ENCODE measurements around the gene IFT122. TPM values are rescaled to one million over a fixed set of nuclear protein-coding genes. Genes with fewer than 3 reads are reported as not detected.

IFT122 gene
- total and polyA plus RNA-seq, 2 of the 4 experiments (the other 2 are of a cell fraction): 16.8 to 28.0 TPM

DNA sequence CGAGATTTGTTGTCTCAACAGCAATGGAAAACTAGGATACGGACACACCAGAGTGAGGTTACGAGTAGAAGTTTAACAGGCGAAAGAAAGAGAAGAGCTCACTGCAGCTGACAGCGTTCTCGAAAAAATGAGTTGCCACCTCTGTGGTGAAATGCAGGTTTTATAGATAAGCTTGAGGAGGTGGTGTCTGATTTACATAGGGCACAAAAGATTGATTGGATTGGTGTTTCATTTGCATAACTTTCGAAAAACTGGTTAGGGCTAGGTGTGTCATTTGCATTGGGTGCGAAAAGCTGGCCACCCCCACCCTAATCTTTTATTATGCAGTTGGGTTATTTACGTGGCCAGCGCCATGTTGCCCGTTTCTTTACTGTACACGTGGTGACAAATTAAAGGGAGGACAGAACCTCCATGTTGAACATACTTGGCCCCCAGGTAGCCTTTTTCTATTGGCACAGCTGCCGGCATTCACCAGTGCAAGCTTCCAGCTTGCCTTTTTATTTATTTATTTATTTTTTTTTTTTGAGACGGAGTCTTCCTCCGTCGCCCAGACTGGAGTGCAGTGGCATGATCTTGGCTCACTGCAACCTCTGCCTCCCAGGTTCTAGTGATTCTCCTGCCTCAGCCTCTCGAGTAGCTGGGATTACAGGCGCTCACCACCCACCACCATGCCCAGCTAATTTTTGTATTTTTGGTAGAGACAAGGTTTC lies 8.3 kb downstream of the IFT122 start:
- no peak overlapping the region for H3K4me3 ChIP-seq (ENCODE audit: insufficient read depth, low read depth, low read length)
- in situ Hi-C loops (cut with MboI; ENCODE audit: low sequenced_read_pairs) (no loop called here), intact Hi-C loops (cut with micrococcal nuclease) (no loop called here), dilution Hi-C loops (cut with HindIII; ENCODE audit: low sequenced_read_pairs, unreplicated experiment) (no loop called here)
- H3K56ac ChIP-seq (ENCODE audit: extremely low read depth, insufficient read depth, low read length): no peak overlapping the region
- no peak overlapping the region for H2BK5ac ChIP-seq (ENCODE audit: low read depth, low read length, poor library complexity, severe bottlenecking)
- no peak overlapping the region for H3K14ac ChIP-seq (replicated peaks; ENCODE audit: low read depth, low read length)
- WGBS, 2 experiments (ENCODE audit: extremely low coverage in 2 of 2, insufficient read length in 1 of 2): 90% methylated on average over 6 of the region's 18 CpGs; no CpG with 5 or more reads in 1 of the 2 experiments
- peaks cover 4% of the 10 kb centered on the region; the same call in 1 of the 2 replicates for H3K9me1 ChIP-seq (ENCODE audit: insufficient read depth, low read length)
- no peak overlapping the region for H3K4ac ChIP-seq (ENCODE audit: low read depth, low read length)
- H3K9me3 ChIP-seq (ENCODE audit: control insufficient read depth, insufficient read depth, low read length): no peaks in the 10 kb centered on the region
- H3K23ac ChIP-seq (ENCODE audit: low read depth, low read length): no peak overlapping the region
- H3K4me2 ChIP-seq (ENCODE audit: low read depth, low read length): no peak overlapping the region
- no peak overlapping the region for H4K5ac ChIP-seq (ENCODE audit: low read depth, low read length)
- H4K91ac ChIP-seq (ENCODE audit: insufficient read depth, low read depth, low read length): no peak overlapping the region
- no peaks in the 10 kb centered on the region for H3K27me3 ChIP-seq (ENCODE audit: control insufficient read depth, insufficient read depth, low read length)
- ATAC-seq (ENCODE audit: low read depth) (no peak), DNase-seq (no peak)
- H2AK9ac ChIP-seq (replicated peaks; ENCODE audit: low read depth, low read length, poor library complexity): no peak overlapping the region
- TF ChIP-seq, protein P1, sequence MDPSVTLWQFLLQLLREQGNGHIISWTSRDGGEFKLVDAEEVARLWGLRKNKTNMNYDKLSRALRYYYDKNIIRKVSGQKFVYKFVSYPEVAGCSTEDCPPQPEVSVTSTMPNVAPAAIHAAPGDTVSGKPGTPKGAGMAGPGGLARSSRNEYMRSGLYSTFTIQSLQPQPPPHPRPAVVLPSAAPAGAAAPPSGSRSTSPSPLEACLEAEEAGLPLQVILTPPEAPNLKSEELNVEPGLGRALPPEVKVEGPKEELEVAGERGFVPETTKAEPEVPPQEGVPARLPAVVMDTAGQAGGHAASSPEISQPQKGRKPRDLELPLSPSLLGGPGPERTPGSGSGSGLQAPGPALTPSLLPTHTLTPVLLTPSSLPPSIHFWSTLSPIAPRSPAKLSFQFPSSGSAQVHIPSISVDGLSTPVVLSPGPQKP (IDR thresholded peaks at IDR 0.05; ENCODE audit: borderline replicate concordance, low read depth, low read length): no peak
- TF ChIP-seq FOS (IDR thresholded peaks at IDR 0.05; ENCODE audit: low read depth, low read length) (no peak), MAZ (IDR thresholded peaks at IDR 0.05; ENCODE audit: borderline replicate concordance, low read depth, low read length) (no peak), MAFK (IDR thresholded peaks at IDR 0.05; ENCODE audit: low read depth, low read length) (no peak), SMC3 (IDR thresholded peaks at IDR 0.05; ENCODE audit: low read depth, low read length) (no peak), RAD21 (IDR thresholded peaks at IDR 0.05; ENCODE audit: low read length) (no peak), POLR2A (IDR thresholded peaks at IDR 0.05; ENCODE audit: low read depth, low read length) (no peak), CHD1 (IDR thresholded peaks at IDR 0.05; ENCODE audit: low read depth, low read length) (no peak), MXI1 (IDR thresholded peaks at IDR 0.05; ENCODE audit: borderline replicate concordance, low read depth, low read length) (no peak), CEBPB (IDR thresholded peaks at IDR 0.05; ENCODE audit: low read depth, low read length) (no peak), RCOR1 (IDR thresholded peaks at IDR 0.05; ENCODE audit: insufficient replicate concordance, low read length) (no peak), RFX5 (IDR thresholded peaks at IDR 0.05; ENCODE audit: low read depth, low read length) (no peak), BHLHE40 (IDR thresholded peaks at IDR 0.05; ENCODE audit: low read depth, low read length) (no peak), NFE2L2 (IDR thresholded peaks at IDR 0.05; ENCODE audit: low read depth, low read length) (no peak)
- TF ChIP-seq, protein P2, sequence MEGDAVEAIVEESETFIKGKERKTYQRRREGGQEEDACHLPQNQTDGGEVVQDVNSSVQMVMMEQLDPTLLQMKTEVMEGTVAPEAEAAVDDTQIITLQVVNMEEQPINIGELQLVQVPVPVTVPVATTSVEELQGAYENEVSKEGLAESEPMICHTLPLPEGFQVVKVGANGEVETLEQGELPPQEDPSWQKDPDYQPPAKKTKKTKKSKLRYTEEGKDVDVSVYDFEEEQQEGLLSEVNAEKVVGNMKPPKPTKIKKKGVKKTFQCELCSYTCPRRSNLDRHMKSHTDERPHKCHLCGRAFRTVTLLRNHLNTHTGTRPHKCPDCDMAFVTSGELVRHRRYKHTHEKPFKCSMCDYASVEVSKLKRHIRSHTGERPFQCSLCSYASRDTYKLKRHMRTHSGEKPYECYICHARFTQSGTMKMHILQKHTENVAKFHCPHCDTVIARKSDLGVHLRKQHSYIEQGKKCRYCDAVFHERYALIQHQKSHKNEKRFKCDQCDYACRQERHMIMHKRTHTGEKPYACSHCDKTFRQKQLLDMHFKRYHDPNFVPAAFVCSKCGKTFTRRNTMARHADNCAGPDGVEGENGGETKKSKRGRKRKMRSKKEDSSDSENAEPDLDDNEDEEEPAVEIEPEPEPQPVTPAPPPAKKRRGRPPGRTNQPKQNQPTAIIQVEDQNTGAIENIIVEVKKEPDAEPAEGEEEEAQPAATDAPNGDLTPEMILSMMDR (conservative IDR thresholded peaks at IDR 0.05; ENCODE audit: low read depth, low read length): no peak
- TF ChIP-seq, protein P3, sequence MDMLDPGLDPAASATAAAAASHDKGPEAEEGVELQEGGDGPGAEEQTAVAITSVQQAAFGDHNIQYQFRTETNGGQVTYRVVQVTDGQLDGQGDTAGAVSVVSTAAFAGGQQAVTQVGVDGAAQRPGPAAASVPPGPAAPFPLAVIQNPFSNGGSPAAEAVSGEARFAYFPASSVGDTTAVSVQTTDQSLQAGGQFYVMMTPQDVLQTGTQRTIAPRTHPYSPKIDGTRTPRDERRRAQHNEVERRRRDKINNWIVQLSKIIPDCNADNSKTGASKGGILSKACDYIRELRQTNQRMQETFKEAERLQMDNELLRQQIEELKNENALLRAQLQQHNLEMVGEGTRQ (IDR thresholded peaks at IDR 0.05; ENCODE audit: low read depth, low read length): no peak
- no peak overlapping the region for H2AFZ ChIP-seq (replicated peaks; ENCODE audit: low read length, poor library complexity)
- H2BK15ac ChIP-seq (ENCODE audit: low read depth, low read length): no peak overlapping the region; the same call in 2 of the 3 replicates
- ChIA-PET CTCF (no interaction called here), POLR2A (ENCODE audit: unreplicated experiment) (no interaction called here)
- peaks cover 2% of the 10 kb centered on the region; the same call in 1 of the 2 replicates for H3K36me3 ChIP-seq (ENCODE audit: control insufficient read depth, insufficient read depth, low read length)
- H3K9ac ChIP-seq (ENCODE audit: low read depth, low read length): no peak overlapping the region
- H3K27ac ChIP-seq (ENCODE audit: insufficient read depth, low read length): no peak overlapping the region
- no peak overlapping the region for H2BK20ac ChIP-seq (ENCODE audit: low read depth, low read length)
- H3K18ac ChIP-seq (ENCODE audit: low read depth, low read length): no peak overlapping the region
- no peaks in the 10 kb centered on the region for H4K20me1 ChIP-seq (ENCODE audit: insufficient read depth, low read length)
- H2BK120ac ChIP-seq (ENCODE audit: low read depth, low read length): no peak overlapping the region
- BruUV-seq (replicated peaks): no TSS peak
- no peak overlapping the region for H4K8ac ChIP-seq (ENCODE audit: low read depth in 2 of 2, low read length in 2 of 2)
- H3K4me1 ChIP-seq (ENCODE audit: control insufficient read depth, insufficient read depth, low read length): peaks cover 4% of the 10 kb centered on the region
- peaks cover 16 to 27% of the 10 kb centered on the region in 2 experiments for H3K79me1 ChIP-seq (ENCODE audit: low read depth in 1 of 2, low read length in 2 of 2)
- no peak overlapping the region for H2AK5ac ChIP-seq (ENCODE audit: low read depth, low read length)

Measured in IMR-90 (cell line).